Endothelial cell of umbilical vein (primary cell): ENCODE measurements around the gene WASF3. TPM values are rescaled to one million over a fixed set of nuclear protein-coding genes. Genes with fewer than 3 reads are reported as not detected.

Source experiments
- BruUV-seq: library from RNA; stranded (reverse); fragments of 400-500 nt; replicated peaks from 2 replicates; lab custom pipeline; 2021; lab: Mats Ljungman, UMichigan
- CTCF ChIA-PET: fragments of 300-600, 350-600 bp; sonication (Branson Sonifier 250); formaldehyde crosslinking; loops from one replicate; lab custom pipeline; 2021; ENCODE audit warnings: antibody characterized with exemption, inconsistent platforms; lab: Charles Lee
- POLR2A ChIA-PET: fragments of 300-600, 350-600 bp; sonication (Branson Sonifier 250); formaldehyde crosslinking; loops from one replicate; lab custom pipeline; 2021; ENCODE audit warnings: antibody characterized with exemption, inconsistent platforms; lab: Charles Lee
- DNase-seq: peaks from one replicate; pipeline ENCODE4 v3.0.0-alpha.2; 2011; ENCODE audit warnings: low read depth, low spot score
- FAIRE-seq: peaks from 2 replicates; lab custom pipeline; 2011; peaks lifted over from hg19 to GRCh38; lab: Jason Lieb, UNC
- H2AFZ ChIP-seq: 2 replicates; pipeline ENCODE4 v1.6.0; 2012; ENCODE audit warnings: low read depth, low read length, control low read depth, inconsistent platforms
- H3K27ac ChIP-seq: 2 replicates; pipeline ENCODE4 v1.5.1; 2011; ENCODE audit warnings: low read depth, mild to moderate bottlenecking, control low read depth, low read length, moderate library complexity; ENCODE audit not compliant: insufficient read depth
- H3K27me3 ChIP-seq, 2 experiments: 2 replicates each; pipeline versions ENCODE4 v1.6.0 to v1.6.1; 2011; ENCODE audit warnings: low read length in 2 of 2, mixed read lengths in 1 of 2; ENCODE audit not compliant: control insufficient read depth in 2 of 2, insufficient read depth in 2 of 2
- H3K36me3 ChIP-seq, 2 experiments: 2 replicates in 1 of 2; 3 replicates in 1 of 2; pipeline ENCODE4 v1.5.1; 2011; ENCODE audit warnings: low read length in 2 of 2, mild to moderate bottlenecking in 1 of 2, moderate library complexity in 1 of 2; ENCODE audit not compliant: control insufficient read depth in 2 of 2, insufficient read depth in 2 of 2; ENCODE audit errors: extremely low read depth in 1 of 2
- H3K4me1 ChIP-seq: 3 replicates; pipeline ENCODE4 v1.5.1; 2011; ENCODE audit warnings: mild to moderate bottlenecking, low read length; ENCODE audit not compliant: control insufficient read depth, insufficient read depth; ENCODE audit errors: extremely low read depth
- H3K4me2 ChIP-seq: 2 replicates; pipeline ENCODE4 v1.6.1; 2011; ENCODE audit warnings: low read length, control low read depth, mixed read lengths; ENCODE audit not compliant: insufficient read depth
- H3K4me3 ChIP-seq, 3 experiments: fragments of 200-600 bp in 1 of 3; sonication (generic), shearing (Covaris generic) in 1 of 3; replicated peaks in 1 of 3; 2 replicates each; pipeline ENCODE4 v1.5.1; 2011 to 2016; ENCODE audit warnings: control low read depth in 3 of 3, low read length in 3 of 3, mild to moderate bottlenecking in 2 of 3, inconsistent platforms in 1 of 3, low read depth in 1 of 3, moderate library complexity in 1 of 3; ENCODE audit not compliant: insufficient read depth in 1 of 3
- H3K79me2 ChIP-seq: 2 replicates; pipeline ENCODE4 v1.6.0; 2012; ENCODE audit warnings: low read length, inconsistent platforms; ENCODE audit not compliant: control insufficient read depth, insufficient read depth
- H3K9ac ChIP-seq: replicated peaks from 2 replicates; pipeline ENCODE3; 2011; ENCODE audit warnings: low read length, control low read depth; ENCODE audit not compliant: insufficient read depth; ENCODE audit errors: extremely low read depth
- H3K9me1 ChIP-seq: replicated peaks from 3 replicates; pipeline ENCODE4 v1.6.0; 2011; ENCODE audit warnings: mild to moderate bottlenecking, low read length; ENCODE audit not compliant: control insufficient read depth, insufficient read depth; ENCODE audit errors: extremely low read depth
- H3K9me3 ChIP-seq: replicated peaks from 2 replicates; pipeline ENCODE4 v1.5.1; 2012; ENCODE audit warnings: low read length, inconsistent platforms; ENCODE audit not compliant: control insufficient read depth, insufficient read depth
- H4K20me1 ChIP-seq: replicated peaks from 2 replicates; pipeline ENCODE3; 2011; ENCODE audit warnings: mild to moderate bottlenecking, low read length; ENCODE audit not compliant: control insufficient read depth, insufficient read depth; ENCODE audit errors: extremely low read depth
- CTCF ChIP-seq, 2 donors: IDR thresholded peaks; 1 replicate in 1 of 2; 2 replicates in 1 of 2; pipeline ENCODE4 v1.5.1; 2011; ENCODE audit warnings: low read length in 2 of 2, mild to moderate bottlenecking in 2 of 2, moderate library complexity in 2 of 2, control low read depth in 1 of 2, inconsistent platforms in 1 of 2, low read depth in 1 of 2; ENCODE audit not compliant: insufficient read depth in 1 of 2; ENCODE audit errors: extremely low read depth in 1 of 2
- EZH2 ChIP-seq: IDR thresholded peaks from 2 replicates; pipeline ENCODE4 v1.6.1; 2012; ENCODE audit warnings: borderline replicate concordance, low read depth, mild to moderate bottlenecking, moderate library complexity, low read length, inconsistent platforms; ENCODE audit not compliant: severe bottlenecking
- FOS ChIP-seq: IDR thresholded peaks from 2 replicates; pipeline ENCODE4 v1.6.1; 2011; ENCODE audit warnings: mild to moderate bottlenecking, low read length, moderate library complexity, borderline replicate concordance; ENCODE audit not compliant: insufficient read depth
- GATA2 ChIP-seq: IDR thresholded peaks from 2 replicates; pipeline ENCODE4 v1.7.0; 2011; ENCODE audit warnings: low read depth, mild to moderate bottlenecking, moderate library complexity, mixed read lengths, low read length; ENCODE audit not compliant: insufficient read length, insufficient read depth
- JUN ChIP-seq: IDR thresholded peaks from 2 replicates; pipeline ENCODE4 v1.6.1; 2011; ENCODE audit warnings: borderline replicate concordance, low read depth; ENCODE audit not compliant: insufficient read length, insufficient read depth
- MAX ChIP-seq: IDR thresholded peaks from 2 replicates; pipeline ENCODE4 v1.6.1; 2011; ENCODE audit not compliant: insufficient read depth, insufficient read length
- MYC ChIP-seq: IDR thresholded peaks from one replicate; pipeline ENCODE4 v1.6.1; 2011; ENCODE audit warnings: mild to moderate bottlenecking, low read depth, low read length
- POLR2A ChIP-seq: IDR thresholded peaks from 2 replicates; pipeline ENCODE4 v1.6.1; 2012; ENCODE audit warnings: low read depth, mild to moderate bottlenecking, control low read depth, low read length
- POLR2AphosphoS5 ChIP-seq: IDR thresholded peaks from 2 replicates; pipeline ENCODE4 v1.6.1; 2012; ENCODE audit warnings: low read depth, mild to moderate bottlenecking, control low read depth, low read length, moderate library complexity; ENCODE audit not compliant: insufficient read depth
- dilution Hi-C: fragments of 300-500 bp; cut with MboI; formaldehyde crosslinking; loops from one replicate; pipeline ENCODE4 v1.15.0; 2019; ENCODE audit warnings: low sequenced_read_pairs; ENCODE audit not compliant: extremely low pct_ligation_motif_present
- intact Hi-C: fragments of 100-400 bp; cut with micrococcal nuclease; formaldehyde crosslinking; loops from one replicate; pipeline ENCODE4 v1.10.0; 2022
- polyA plus RNA-seq, 4 experiments: library from polyadenylated mRNA; depleted of rRNA in 3 of 4; stranded (reverse) in 3 of 4; unstranded in 1 of 4; fragments of >200 nt; gene quantifications; 2 replicates each; pipeline versions ENCODE4 v1.2.1 to v1.2.3, GENCODE V29; 2011 to 2012; ENCODE audit warnings: missing spikeins in 1 of 4
- total RNA-seq: library from RNA; stranded (reverse); gene quantifications from 2 replicates; pipeline ENCODE4 v1.2.3, GENCODE V29; 2021

The WASF3 gene
- total and polyA plus RNA-seq, 2 donors (not counting 3 experiments of a cell fraction or from before 2014, with no cell fraction given) = 18.5 to 32.4 TPM

- intact Hi-C loops = no loop called here
- no peaks in the 10 kb centered on the region for H3K4me1 ChIP-seq
- POLR2A ChIA-PET = no interaction called here
- H3K9me1 ChIP-seq = no peaks in the 10 kb centered on the region
- no peak overlapping the region for H2AFZ ChIP-seq
- no peak overlapping the region for H3K9ac ChIP-seq
- H3K4me2 ChIP-seq = no peak overlapping the region
- FAIRE-seq (no peak), DNase-seq (no peak)
- BruUV-seq = no TSS peak
- no peak overlapping the region for H3K4me3 ChIP-seq
- H3K9me3 ChIP-seq = no peaks in the 10 kb centered on the region
- TF ChIP-seq CTCF (IDR thresholded peaks at IDR 0.05; ENCODE audit: extremely low read depth in 1 of 2, insufficient read depth in 1 of 2, low read depth in 1 of 2, low read length in 2 of 2) = no peak
- TF ChIP-seq POLR2A = no peak
- TF ChIP-seq GATA2 = no peak
- no peak for TF ChIP-seq MYC
- TF ChIP-seq MAX = no peak
- no peak for TF ChIP-seq JUN
- dilution Hi-C loops = no loop called here
- no peaks in the 10 kb centered on the region for H3K27me3 ChIP-seq
- H4K20me1 ChIP-seq = no peaks in the 10 kb centered on the region
- H3K36me3 ChIP-seq = no peaks in the 10 kb centered on the region
- no peaks in the 10 kb centered on the region for H3K79me2 ChIP-seq
- CTCF ChIA-PET = no interaction called here
- H3K27ac ChIP-seq = no peak overlapping the region
These were observed 169.6 kb downstream of the WASF3 start for GRCh38 chr13:26727122-26727521.

GRCh38 chr13:26727633-26728032 is 170.2 kb downstream of the WASF3 start:
- ChIA-PET POLR2A (no interaction called here), CTCF (no interaction called here)
- FAIRE-seq (no peak), DNase-seq (no peak)
- Histone ChIP-seq H3K4me3 (no peak overlapping the region), H3K4me2 (no peak overlapping the region), H3K9me1 (no peaks in the 10 kb centered on the region), H3K9ac (no peak overlapping the region), H3K4me1 (no peaks in the 10 kb centered on the region), H3K27me3 (no peaks in the 10 kb centered on the region), H3K9me3 (no peaks in the 10 kb centered on the region), H2AFZ (no peak overlapping the region), H4K20me1 (no peaks in the 10 kb centered on the region), H3K36me3 (no peaks in the 10 kb centered on the region), H3K79me2 (no peaks in the 10 kb centered on the region), H3K27ac (no peak overlapping the region)
- intact Hi-C loops (no loop called here), dilution Hi-C loops (no loop called here)
- TF ChIP-seq EZH2 (no peak), POLR2AphosphoS5 (no peak), CTCF (IDR thresholded peaks at IDR 0.05; ENCODE audit: extremely low read depth in 1 of 2, insufficient read depth in 1 of 2, low read depth in 1 of 2, low read length in 2 of 2) (no peak), MYC (no peak), GATA2 (no peak), POLR2A (no peak), JUN (no peak), MAX (no peak), FOS (no peak)
- BruUV-seq = no TSS peak
